ENCODE measurements around the gene PSRC1.

The PSRC1 gene

DNA sequence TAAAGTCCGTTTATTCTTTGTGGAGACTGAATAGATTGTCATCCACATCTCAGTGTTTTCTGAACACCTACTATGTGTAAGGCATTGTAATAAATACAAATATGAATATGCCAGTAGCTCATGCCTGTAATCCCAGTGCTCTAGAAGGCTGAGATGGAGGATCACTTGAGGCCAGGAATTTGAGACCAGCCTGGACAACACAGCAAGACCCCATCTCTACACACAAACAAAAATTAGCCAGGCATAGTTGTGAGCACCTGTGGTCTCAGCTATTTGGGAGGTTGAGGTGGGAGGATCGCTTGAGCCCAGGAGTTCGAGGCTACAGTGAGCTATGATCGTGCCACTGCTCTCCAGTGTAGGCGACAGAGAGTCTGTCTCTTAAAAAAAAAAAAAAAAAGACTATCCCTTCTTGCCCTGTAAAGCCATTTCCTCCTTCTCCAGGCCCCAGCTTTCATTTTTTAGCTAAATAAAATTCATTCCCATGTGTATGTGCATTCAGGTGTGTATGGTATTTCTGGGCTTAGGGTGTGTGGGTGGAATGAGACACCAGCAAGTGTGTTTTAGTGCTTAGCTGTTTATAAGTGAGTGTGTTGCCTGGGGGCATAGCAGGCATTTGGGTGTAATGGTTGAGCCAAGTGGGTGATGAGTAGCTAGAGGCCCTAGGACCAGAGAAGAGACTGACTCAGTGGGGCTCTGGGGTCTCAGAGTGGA lies 25.8 kb downstream of the PSRC1 start:
- no peak for DNase-seq

DNA sequence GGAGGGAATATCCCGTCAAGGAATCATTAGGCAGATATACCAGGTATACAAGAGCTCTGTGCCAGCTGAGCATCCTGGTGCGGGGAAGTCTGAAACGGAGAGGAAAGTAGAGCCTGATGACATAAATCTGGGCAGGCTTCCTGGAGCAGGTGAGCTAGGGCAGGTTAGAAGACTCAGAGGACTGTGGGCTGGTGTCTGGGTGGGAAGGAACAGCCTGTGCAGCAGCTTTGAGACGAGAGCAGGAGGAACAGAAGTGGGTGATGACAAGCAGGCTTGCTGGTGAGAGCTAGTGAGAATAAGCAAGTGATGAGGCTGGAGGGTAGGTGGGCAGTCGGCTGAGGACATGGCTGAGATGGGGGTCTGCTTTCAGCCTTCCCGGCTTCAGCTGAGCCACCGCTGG lies 26.9 kb downstream of the PSRC1 start:
- DNase-seq, result no peak

DNA sequence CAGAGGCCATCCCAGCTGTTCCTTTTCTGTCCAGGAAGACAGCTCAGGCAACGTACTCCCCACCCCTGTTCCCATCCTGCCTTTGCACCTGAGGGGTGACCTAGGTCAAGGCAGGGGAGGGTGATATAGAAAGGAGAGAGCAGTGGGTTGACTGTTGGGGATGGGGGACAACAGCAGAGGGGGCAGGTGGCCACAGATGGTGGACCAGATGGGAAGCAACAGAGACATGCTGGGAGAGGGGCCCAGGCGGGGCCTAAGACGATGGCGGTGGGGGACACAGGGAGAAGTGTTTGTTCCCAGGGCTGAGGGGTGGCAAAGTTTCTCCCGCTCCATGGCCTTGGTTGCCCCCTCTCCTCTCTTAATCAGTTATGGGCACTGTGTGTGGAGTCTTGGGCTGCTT lies 27.3 kb downstream of the PSRC1 start:
- no peak for DNase-seq

DNA sequence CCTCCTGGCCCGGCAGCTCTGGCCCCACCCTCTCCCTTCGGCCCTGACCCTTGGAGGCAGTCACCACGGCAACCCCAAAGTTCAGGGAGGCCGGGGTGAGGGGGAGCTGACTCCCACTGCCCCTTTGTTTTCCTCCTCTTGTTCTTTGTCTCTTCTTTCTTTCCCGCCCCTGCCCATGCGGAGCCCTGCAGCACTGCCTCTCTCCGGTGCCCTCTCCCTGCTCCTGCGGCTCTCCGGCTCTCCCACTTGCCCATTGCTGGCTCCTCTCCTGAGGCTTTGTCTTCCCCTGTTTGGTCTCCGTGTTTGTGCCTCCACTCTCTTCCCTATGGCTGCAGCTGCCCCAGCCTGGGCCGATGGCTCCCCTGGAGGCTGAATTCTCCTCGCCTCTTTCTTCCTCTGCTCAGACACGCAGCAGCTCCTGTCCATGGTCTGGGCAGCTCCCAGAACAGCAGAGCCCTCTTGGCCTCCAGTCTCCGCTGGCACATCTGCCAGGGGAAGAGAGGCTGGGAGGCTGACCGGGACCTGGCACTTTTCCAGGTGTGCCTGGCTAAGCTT lies 27.8 kb downstream of the PSRC1 start:
- DNase-seq, result no peak

DNA sequence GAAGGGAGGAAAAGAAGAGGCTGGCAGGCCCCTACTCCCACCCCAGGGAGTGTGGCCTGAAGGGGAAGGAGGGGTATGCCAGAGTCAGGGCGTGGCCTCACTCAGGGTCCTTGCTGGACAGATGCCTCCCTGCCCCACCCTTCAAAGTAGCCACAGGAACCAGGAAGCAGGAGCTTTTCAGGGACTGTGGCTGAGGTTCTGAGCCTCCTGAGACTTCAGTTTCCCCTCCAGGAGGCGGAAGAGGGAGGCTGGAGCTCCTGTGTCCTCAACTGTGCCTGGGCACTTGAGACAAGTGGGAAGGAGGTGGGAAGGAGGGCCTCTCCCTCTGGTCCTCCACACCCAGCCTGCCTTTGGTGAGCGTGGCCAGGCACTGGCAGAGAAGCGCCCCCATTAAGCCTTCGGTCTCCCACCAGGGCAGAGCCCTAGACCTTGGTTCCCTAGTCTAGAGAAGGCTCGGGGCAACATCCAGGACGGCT lies 28.3 kb downstream of the PSRC1 start:
- no peak for DNase-seq

DNA sequence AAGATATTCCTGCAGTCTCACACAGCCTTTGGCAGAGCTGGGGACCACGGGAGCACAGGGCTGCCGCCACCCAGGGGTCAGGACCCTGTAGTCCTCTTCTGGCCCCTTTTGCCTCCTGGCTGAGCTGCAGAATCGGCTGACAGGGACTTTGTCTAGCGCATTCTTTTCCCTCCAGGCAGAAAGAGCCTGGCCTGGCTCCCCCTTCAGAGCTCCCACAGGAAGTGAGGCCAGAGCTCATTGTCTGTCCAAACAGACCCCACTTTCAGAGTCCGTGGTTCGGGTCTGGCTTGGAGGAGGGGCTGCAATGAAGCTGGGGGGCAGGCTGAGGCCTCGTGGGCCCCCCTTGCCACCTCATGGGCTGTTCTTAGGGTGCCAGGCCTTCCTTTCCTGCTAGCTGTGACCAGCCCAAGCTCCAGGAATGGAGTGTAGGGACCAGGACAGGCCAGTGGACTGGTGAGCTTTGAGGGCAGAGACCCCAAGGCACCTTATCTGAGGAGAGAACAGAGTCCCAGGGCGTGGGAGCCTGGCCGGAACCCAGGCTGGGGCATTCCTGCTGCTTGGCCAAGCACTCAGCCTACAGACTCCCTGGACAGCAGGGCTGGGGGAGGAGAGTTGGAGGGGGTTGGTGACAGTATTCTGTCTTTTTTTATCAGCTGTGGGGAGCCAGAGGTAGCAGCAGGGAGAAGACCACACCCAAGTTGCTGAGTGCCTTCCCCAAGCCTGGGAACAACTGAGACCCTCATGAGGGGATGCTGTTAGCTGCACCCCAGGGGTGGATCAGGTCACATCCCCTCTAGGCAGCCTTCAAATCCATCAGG lies 28.9 kb downstream of the PSRC1 start:
- DNase-seq, result peak; percentile 35

DNA sequence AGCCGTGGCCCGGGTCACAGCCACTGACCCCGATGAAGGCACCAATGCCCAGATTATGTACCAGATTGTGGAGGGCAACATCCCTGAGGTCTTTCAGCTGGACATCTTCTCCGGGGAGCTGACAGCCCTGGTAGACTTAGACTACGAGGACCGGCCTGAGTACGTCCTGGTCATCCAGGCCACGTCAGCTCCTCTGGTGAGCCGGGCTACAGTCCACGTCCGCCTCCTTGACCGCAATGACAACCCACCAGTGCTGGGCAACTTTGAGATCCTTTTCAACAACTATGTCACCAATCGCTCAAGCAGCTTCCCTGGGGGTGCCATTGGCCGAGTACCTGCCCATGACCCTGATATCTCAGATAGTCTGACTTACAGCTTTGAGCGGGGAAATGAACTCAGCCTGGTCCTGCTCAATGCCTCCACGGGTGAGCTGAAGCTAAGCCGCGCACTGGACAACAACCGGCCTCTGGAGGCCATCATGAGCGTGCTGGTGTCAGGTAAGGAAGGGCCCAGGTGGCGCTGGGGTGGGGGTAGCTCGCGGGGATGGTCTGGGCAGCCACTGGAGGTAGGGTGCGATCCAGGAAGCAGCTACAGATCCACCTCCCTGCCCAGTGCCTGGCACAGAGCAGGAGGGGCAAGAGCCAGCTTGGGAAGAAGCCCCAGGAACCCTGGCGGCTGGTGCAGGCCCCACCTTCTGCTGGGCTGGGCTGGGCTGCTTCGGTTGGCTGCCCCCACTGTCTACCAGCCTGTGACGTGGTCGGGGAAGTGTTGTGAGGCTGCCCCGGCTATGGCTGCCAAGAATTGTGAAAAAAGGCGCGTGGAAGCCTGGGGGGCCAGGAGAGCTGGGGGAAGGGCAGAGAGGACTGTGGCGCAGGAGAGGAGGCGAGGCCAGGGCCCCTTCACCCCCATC lies 29.8 kb downstream of the PSRC1 start:
- peak; percentile 41 for DNase-seq

DNA sequence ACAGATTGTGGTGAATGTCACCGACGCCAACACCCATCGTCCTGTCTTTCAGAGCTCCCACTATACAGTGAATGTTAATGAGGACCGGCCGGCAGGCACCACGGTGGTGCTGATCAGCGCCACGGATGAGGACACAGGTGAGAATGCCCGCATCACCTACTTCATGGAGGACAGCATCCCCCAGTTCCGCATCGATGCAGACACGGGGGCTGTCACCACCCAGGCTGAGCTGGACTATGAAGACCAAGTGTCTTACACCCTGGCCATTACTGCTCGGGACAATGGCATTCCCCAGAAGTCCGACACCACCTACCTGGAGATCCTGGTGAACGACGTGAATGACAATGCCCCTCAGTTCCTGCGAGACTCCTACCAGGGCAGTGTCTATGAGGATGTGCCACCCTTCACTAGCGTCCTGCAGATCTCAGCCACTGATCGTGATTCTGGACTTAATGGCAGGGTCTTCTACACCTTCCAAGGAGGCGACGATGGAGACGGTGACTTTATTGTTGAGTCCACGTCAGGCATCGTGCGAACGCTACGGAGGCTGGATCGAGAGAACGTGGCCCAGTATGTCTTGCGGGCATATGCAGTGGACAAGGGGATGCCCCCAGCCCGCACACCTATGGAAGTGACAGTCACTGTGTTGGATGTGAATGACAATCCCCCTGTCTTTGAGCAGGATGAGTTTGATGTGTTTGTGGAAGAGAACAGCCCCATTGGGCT lies 30.6 kb downstream of the PSRC1 start:
- DNase-seq, result no peak

DNA sequence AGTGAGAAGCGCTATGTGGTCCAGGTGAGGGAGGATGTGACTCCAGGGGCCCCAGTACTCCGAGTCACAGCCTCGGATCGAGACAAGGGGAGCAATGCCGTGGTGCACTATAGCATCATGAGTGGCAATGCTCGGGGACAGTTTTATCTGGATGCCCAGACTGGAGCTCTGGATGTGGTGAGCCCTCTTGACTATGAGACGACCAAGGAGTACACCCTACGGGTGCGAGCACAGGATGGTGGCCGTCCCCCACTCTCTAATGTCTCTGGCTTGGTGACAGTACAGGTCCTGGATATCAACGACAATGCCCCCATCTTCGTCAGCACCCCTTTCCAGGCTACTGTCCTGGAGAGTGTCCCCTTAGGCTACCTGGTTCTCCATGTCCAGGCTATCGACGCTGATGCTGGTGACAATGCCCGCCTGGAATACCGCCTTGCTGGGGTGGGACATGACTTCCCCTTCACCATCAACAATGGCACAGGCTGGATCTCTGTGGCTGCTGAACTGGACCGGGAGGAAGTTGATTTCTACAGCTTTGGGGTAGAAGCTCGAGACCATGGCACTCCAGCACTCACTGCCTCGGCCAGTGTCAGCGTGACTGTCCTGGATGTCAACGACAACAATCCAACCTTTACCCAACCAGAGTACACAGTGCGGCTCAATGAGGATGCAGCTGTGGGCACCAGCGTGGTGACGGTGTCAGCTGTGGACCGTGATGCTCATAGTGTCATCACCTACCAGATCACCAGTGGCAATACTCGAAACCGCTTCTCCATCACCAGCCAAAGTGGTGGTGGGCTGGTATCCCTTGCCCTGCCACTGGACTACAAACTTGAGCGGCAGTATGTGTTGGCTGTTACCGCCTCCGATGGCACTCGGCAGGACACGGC lies 31.4 kb downstream of the PSRC1 start:
- DNase-seq, result no peak

DNA sequence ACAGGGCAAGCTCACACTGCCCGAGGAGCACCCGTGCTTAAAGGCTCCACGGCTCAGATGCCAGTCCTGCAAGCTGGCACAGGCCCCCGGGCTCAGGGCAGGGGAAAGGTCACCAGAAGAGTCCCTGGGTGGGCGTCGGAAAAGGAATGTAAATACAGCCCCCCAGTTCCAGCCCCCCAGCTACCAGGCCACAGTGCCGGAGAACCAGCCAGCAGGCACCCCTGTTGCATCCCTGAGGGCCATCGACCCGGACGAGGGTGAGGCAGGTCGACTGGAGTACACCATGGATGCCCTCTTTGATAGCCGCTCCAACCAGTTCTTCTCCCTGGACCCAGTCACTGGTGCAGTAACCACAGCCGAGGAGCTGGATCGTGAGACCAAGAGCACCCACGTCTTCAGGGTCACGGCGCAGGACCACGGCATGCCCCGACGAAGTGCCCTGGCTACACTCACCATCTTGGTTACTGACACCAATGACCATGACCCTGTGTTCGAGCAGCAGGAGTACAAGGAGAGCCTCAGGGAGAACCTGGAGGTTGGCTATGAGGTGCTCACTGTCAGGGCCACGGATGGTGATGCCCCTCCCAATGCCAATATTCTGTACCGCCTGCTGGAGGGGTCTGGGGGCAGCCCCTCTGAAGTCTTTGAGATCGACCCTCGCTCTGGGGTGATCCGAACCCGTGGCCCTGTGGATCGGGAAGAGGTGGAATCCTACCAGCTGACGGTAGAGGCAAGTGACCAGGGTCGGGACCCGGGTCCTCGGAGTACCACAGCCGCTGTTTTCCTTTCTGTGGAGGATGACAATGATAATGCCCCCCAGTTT lies 32.3 kb downstream of the PSRC1 start:
- no peak for DNase-seq

DNA sequence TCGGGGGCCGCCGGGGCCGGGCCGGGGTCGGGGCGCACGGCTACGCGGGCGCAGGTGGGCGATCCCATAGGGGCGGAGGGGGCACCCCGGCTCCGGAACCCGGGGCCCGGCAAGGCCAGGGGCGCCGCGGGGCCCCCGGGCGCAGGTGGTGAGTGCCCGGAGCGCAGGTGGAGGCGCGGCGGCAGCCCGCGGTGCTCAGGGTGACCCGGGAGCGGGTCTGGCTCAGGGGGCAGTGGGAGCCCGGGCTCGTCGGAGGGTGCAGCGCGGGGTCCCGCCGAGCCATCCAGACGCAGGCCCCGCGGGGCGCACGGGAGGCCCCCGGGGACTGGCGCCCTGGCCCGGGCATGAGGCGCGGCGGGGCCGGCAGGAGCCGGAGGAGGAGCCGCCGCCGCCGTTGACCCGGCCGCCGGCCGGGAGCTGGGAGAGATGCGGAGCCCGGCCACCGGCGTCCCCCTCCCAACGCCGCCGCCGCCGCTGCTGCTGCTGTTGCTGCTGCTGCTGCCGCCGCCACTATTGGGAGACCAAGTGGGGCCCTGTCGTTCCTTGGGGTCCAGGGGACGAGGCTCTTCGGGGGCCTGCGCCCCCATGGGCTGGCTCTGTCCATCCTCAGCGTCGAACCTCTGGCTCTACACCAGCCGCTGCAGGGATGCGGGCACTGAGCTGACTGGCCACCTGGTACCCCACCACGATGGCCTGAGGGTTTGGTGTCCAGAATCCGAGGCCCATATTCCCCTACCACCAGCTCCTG lies 33.1 kb downstream of the PSRC1 start:
- no peak for DNase-seq

DNA sequence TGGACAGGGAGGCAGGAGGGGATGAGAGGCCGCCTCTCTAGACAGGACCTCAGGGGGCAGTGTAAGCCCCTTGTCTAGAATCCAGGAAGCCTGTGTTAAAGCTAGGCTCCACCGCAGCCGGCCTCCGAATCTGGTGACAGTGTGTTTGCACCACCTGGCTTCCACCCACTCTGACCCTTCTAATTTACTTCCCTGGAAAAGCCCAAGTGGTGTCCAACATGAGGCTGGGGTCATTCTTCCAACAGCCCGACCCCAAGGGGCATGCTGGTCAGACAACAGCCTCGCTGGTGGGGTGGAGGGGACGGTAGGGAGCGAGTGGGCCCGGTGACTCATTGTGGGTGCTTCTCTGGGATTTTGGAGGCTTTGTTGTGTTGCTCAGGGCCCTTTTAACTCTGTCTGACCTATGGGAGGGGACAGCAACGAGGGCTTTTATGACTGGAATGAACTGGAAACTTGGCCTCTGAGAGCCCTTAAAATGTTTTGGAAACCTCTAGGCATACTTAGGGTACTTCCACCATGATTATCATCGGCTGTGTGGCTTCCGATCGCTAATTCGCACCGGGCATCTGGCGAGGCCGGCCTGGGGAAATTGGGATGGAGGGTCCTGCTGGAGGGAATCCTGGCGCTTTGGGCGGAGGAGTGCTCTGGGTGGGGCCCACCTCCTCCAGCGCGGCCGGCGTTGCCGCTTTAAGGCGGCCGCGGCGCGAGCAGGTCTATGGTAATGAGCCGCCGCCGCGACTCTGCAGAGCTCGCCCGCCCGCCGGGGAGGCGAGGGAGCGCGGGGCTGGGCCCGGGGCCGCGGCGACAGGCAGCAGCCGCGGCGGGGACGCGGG lies 33.9 kb downstream of the PSRC1 start, which contains the start of gene CELSR2:
Gene CELSR2 (plus strand): TSS at position 743 of the 833 bp plus-strand sequence. CDS start 541 bp downstream, outside the sequence.
- DNase-seq, result peak; percentile 84

DNA sequence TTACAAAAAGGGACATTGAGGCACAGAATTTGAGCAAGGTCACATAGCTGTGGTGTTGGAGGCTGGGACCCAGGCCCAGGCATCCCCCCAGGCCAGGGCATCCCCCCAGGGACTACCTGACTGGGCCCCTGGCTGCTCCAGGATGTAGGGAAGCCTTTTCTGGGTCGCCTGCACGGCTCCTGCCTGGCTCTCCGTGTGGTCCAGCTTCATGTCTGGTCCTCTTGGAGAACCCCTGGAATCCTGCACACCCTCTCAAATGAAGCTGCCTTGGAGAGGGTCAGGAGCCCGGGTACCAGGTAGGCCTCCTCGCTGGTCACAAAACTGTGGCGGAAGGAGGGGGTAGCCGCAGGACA lies 34.5 kb downstream of the PSRC1 start:
- no peak for DNase-seq

DNA sequence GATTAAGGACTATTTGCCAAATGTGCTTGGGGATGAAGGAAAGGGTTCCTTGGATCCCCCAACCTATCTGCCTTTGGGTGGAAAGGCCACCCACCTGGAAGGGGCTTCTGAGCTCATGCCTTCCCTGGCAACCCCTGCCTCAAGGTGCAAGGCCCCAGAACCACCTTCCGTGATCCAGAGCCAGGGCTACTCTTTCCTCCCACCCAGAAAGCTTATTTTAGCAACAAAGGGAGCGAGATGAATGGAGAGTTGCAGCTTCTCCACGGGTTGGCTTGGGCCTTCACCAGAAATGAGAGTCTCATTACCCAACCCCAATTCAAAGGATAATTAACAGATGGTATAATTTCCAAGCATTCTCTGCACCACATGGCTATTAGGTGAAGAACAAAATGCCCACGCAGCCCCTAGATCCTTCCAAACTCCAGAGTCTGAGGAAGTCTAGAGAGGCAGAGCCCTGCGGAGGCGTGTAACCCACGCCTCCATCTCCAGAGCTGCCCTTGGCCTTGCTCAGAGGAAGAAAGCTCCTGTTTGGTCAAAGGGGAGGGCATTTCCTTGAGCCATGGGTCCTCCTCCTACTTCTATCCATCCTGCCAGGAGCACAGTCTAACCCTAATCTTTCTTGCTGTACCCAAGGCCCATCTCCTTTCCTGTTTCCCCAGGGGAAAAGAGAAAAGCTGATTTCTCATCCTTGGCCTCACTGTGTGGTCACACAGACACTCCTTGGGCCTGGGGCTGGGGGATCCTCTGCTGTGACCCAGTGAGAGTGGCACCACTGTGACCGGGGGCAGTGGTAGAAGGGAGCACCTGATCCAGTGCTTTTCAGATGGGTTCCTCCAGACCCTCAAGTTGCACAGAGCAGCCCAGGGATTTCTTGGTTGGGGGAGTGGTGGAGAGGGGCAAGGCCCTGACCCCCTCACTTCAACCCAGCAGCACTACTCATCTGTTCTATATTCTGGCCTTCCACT lies 35.3 kb downstream of the PSRC1 start:
- no peak for DNase-seq

DNA sequence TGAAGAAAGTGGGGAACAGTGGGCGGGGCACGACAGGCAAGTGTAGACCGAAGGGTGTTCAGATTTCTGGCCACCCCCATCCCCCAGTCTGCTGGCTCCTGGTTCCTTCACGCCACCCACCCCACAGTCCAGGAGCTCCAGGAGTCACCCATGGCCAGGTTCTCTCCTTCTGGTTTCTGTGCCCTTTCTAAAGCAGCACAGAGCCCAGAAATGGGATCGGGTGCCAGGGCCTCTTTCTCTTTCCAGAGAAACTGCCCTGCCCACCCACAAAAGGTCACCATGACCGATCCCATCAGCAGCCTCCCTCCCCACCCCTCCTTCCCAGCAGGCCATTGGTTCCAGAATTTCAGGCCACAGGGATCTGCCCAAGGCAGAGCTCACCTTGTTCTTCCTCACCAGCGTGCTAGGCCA lies 36.8 kb downstream of the PSRC1 start:
- DNase-seq, result no peak

DNA sequence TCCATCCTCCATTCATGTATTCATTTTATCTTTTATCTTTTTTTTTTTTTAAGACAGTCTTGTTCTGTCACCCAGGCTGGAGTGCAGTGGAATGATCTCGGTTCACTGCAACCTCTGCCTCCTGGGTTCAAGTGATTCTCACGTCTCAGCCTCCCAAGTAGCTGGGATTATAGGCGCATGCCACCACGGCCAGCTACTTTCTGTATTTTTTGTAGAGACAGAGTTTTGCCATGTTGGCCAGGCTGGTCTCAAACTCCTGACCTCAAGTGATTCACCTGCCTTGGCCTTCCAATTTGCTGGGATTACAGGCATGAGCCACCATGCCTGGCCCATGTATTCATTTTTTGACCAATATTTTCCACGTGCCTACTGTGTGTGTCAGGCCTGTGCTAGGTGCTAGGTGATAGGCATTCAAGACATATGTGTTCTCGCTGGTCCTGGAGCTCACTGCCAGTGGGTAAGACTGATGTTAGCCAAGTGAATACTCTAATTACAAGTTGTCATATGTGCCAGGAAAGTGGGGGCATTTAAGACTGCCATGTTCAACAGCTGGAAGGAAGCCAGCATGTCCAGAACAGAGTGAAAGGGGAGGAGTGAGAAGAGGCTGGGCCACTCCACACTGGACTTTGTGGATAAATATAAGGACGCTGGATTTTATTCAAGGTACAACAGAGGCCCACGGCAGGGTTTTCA lies 38.9 kb downstream of the PSRC1 start:
- DNase-seq, result no peak

DNA sequence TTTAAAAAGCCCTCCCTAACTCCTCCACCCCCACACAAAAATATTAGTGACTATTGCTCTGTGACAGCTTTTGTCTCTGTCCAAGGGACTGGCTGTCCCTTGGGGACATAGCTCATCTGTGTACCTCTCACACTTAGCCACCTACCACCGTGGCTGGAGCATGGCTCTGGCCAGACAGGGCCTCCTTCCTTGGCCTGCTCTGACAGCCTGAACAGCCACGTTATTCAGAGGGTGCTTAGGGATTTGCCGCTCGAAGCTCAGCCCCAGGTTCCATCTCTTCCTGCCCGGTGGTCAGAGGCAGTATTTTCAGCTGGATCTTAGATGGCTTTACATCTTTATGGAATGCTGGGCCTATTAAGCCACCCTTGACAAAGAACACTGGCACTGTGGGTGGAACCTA lies 39.7 kb downstream of the PSRC1 start:
- no peak for DNase-seq
